Natural killer cell (primary cell): ENCODE measurements around the gene SMC6. TPM values are rescaled to one million over a fixed set of nuclear protein-coding genes. Genes with fewer than 3 reads are reported as not detected.

ENCODE experiments used
- ATAC-seq, 3 donors: fragments of 150-1000 bp in 2 of 3; fragments of 200-7000 bp in 1 of 3; cut with Tn5 transposase; 1 replicate in 1 of 3; 2 replicates in 2 of 3; pipeline ENCODE4 v1.10.0; 2021; ENCODE audit warnings: mild to moderate bottlenecking in 2 of 3, moderate library complexity in 2 of 3
- DNase-seq, 2 donors: peaks; one replicate each; pipeline versions ENCODE4 v3.0.0 to v3.0.0-alpha.2; 2013 to 2021; ENCODE audit warnings: mixed read lengths in 1 of 2
- H3K27ac ChIP-seq: one replicate; pipeline ENCODE4 v1.5.1; 2013; ENCODE audit warnings: mild to moderate bottlenecking, low read length
- H3K27me3 ChIP-seq: one replicate; pipeline ENCODE4 v1.6.1; 2013; ENCODE audit warnings: low read length; ENCODE audit not compliant: control insufficient read depth, insufficient read depth
- H3K36me3 ChIP-seq: one replicate; pipeline ENCODE4 v1.6.1; 2013; ENCODE audit warnings: low read length; ENCODE audit not compliant: control insufficient read depth, insufficient read depth
- H3K4me1 ChIP-seq: one replicate; pipeline ENCODE4 v1.6.1; 2013; ENCODE audit warnings: low read length; ENCODE audit not compliant: control insufficient read depth, insufficient read depth
- H3K4me3 ChIP-seq: one replicate; pipeline ENCODE4 v1.5.1; 2013; ENCODE audit warnings: low read length
- H3K9me3 ChIP-seq: one replicate; pipeline ENCODE4 v1.6.1; 2013; ENCODE audit warnings: low read length; ENCODE audit not compliant: control insufficient read depth, insufficient read depth
- H3K27ac Mint-ChIP-seq, 2 donors: one replicate each; pipeline ENCODE4 v1.8.0; 2022; ENCODE audit warnings: mild to moderate bottlenecking in 2 of 2, mixed read lengths in 2 of 2, moderate library complexity in 1 of 2
- H3K27me3 Mint-ChIP-seq, 2 donors: one replicate each; pipeline ENCODE4 v1.8.0; 2022; ENCODE audit warnings: low read depth in 2 of 2, mixed read lengths in 2 of 2
- H3K36me3 Mint-ChIP-seq: one replicate; pipeline ENCODE4 v1.8.0; 2022; ENCODE audit warnings: mixed read lengths
- H3K4me1 Mint-ChIP-seq, 2 donors: one replicate each; pipeline ENCODE4 v1.8.0; 2022; ENCODE audit warnings: mixed read lengths in 2 of 2
- H3K4me3 Mint-ChIP-seq: one replicate; pipeline ENCODE4 v1.8.0; 2022; ENCODE audit warnings: mild to moderate bottlenecking, moderate library complexity, mixed read lengths
- H3K9me3 Mint-ChIP-seq, 2 donors: one replicate each; pipeline ENCODE4 v1.8.0; 2022; ENCODE audit warnings: mixed read lengths in 2 of 2
- WGBS: methylation state at CpG from one replicate; pipeline ENCODE4 v1.1.7; 2013; ENCODE audit warnings: missing lambda C conversion rate; ENCODE audit not compliant: insufficient coverage; 5-methylcytosine and 5-hydroxymethylcytosine counted together
- intact Hi-C: fragments of 100-400 bp; cut with micrococcal nuclease; formaldehyde crosslinking; loops from one replicate; pipeline ENCODE4 v1.14.2; 2022
- total RNA-seq, 4 donors: library from RNA; stranded (reverse); fragments of 120-200 nt in 1 of 4; gene quantifications; one replicate each; pipeline versions ENCODE4 v1.2.3 to v1.2.4, GENCODE V29; 2013 to 2022
- TF ChIP-seq, protein P1 (sequence below): fragments of 200-600 bp; IDR thresholded peaks from one replicate; pipeline ENCODE4 v1.8.0; 2022; ENCODE audit warnings: antibody characterized with exemption

SMC6 gene
- total RNA-seq, 3 donors from 2014 or later (not counting 1 experiment from before 2014, with no cell fraction given), result 14.0 to 22.3 (median 20.6) TPM

DNA sequence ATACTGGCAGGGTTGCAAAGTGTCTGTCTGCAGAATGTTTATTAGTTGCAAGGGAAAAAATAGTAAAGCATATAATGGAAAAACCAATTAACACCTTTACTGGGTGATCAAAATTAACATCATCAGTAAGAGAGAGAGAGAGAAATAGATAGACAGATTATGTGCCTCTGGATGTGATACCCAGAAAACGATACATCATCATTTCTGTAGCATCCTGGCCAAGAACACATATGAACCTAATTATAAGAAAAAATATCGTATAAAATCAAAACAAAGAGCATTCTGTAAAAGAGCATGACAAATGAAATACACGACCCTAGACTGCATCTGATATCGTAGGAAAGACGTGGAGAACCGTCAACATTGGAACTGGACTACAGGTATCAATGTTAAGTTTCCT, 64.6 kb downstream of the SMC6 start:
- no peak overlapping the region for H3K27ac Mint-ChIP-seq
- no peaks in the 10 kb centered on the region for H3K4me1 ChIP-seq
- H3K4me3 ChIP-seq, result no peak overlapping the region
- H3K9me3 ChIP-seq, result no peaks in the 10 kb centered on the region
- no peak for ATAC-seq
- intact Hi-C loops, result no loop called here
- no peaks in the 10 kb centered on the region for H3K4me1 Mint-ChIP-seq
- 100% methylated on average over 6 of the region's 6 CpGs for WGBS
- no peak for DNase-seq
- no peaks in the 10 kb centered on the region for H3K27me3 Mint-ChIP-seq
- no peaks in the 10 kb centered on the region for H3K9me3 Mint-ChIP-seq
- H3K27ac ChIP-seq, result no peak overlapping the region
- peaks cover 31% of the 10 kb centered on the region for H3K36me3 ChIP-seq
- H3K27me3 ChIP-seq, result no peaks in the 10 kb centered on the region
- TF ChIP-seq, protein P1, sequence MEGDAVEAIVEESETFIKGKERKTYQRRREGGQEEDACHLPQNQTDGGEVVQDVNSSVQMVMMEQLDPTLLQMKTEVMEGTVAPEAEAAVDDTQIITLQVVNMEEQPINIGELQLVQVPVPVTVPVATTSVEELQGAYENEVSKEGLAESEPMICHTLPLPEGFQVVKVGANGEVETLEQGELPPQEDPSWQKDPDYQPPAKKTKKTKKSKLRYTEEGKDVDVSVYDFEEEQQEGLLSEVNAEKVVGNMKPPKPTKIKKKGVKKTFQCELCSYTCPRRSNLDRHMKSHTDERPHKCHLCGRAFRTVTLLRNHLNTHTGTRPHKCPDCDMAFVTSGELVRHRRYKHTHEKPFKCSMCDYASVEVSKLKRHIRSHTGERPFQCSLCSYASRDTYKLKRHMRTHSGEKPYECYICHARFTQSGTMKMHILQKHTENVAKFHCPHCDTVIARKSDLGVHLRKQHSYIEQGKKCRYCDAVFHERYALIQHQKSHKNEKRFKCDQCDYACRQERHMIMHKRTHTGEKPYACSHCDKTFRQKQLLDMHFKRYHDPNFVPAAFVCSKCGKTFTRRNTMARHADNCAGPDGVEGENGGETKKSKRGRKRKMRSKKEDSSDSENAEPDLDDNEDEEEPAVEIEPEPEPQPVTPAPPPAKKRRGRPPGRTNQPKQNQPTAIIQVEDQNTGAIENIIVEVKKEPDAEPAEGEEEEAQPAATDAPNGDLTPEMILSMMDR, result no peak
- peaks cover 17% of the 10 kb centered on the region for H3K36me3 Mint-ChIP-seq
- no peak overlapping the region for H3K4me3 Mint-ChIP-seq

- intact Hi-C loops, result no loop called here
- Mint-ChIP-seq H3K27ac (no peak overlapping the region), H3K36me3 (peaks cover 17% of the 10 kb centered on the region), H3K4me3 (no peak overlapping the region), H3K4me1 (no peaks in the 10 kb centered on the region), H3K9me3 (no peaks in the 10 kb centered on the region), H3K27me3 (no peaks in the 10 kb centered on the region)
- DNase-seq, result no peak
- Histone ChIP-seq H3K9me3 (no peaks in the 10 kb centered on the region), H3K36me3 (peaks cover 29% of the 10 kb centered on the region), H3K27ac (no peak overlapping the region), H3K27me3 (no peaks in the 10 kb centered on the region), H3K4me3 (no peak overlapping the region), H3K4me1 (no peaks in the 10 kb centered on the region)
- WGBS, result 100% methylated on average over 1 of the region's 1 CpG
- TF ChIP-seq, protein P1, result no peak
- no peak for ATAC-seq
These were observed 65.0 kb downstream of the SMC6 start for GRCh38 chr2:17688600-17688999.

DNA sequence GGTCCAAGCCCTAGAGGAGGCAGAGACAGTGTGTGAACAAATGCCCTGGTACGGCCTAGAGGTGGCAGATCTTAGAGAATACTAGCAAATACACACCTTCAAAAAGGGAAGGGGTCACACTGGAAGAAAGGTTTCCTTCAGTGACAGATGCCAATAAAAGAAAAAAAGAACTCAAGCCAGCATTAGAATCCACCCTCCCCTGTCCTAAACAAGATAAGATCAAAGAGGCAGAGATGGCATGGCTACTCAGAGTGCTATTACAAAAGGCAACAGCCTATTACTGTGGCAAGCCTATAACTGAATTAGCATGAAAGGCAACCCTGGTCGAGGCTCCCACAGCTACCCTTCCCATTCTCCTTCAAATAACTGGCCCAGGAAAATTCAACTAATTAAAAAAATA, 69.6 kb downstream of the SMC6 start:
- Histone ChIP-seq H3K27me3 (no peaks in the 10 kb centered on the region), H3K4me1 (no peaks in the 10 kb centered on the region), H3K4me3 (no peak overlapping the region), H3K9me3 (no peaks in the 10 kb centered on the region), H3K27ac (no peak overlapping the region), H3K36me3 (peaks cover 38% of the 10 kb centered on the region)
- TF ChIP-seq, protein P1, result no peak
- Mint-ChIP-seq H3K4me3 (no peak overlapping the region), H3K9me3 (no peaks in the 10 kb centered on the region), H3K27ac (no peak overlapping the region), H3K27me3 (no peaks in the 10 kb centered on the region), H3K36me3 (peaks cover 15% of the 10 kb centered on the region), H3K4me1 (no peaks in the 10 kb centered on the region)
- intact Hi-C loops, result no loop called here
- DNase-seq, result no peak
- 93% methylated on average over 2 of the region's 2 CpGs for WGBS
- no peak for ATAC-seq

- Histone ChIP-seq H3K4me3 (no peak overlapping the region), H3K27me3 (no peaks in the 10 kb centered on the region), H3K4me1 (no peaks in the 10 kb centered on the region), H3K27ac (no peak overlapping the region), H3K9me3 (no peaks in the 10 kb centered on the region), H3K36me3 (peaks cover 31% of the 10 kb centered on the region)
- 91% methylated on average over 6 of the region's 6 CpGs for WGBS
- H3K9me3 Mint-ChIP-seq, result no peaks in the 10 kb centered on the region
- H3K4me3 Mint-ChIP-seq, result no peak overlapping the region
- ATAC-seq (no peak), DNase-seq (no peak)
- TF ChIP-seq, protein P1, result no peak
- H3K27me3 Mint-ChIP-seq, result no peaks in the 10 kb centered on the region
- no peak overlapping the region for H3K27ac Mint-ChIP-seq
- intact Hi-C loops, result no loop called here
- no peaks in the 10 kb centered on the region for H3K4me1 Mint-ChIP-seq
- H3K36me3 Mint-ChIP-seq, result peaks cover 14% of the 10 kb centered on the region
These were observed 71.3 kb downstream of the SMC6 start for GRCh38 chr2:17682098-17682857.
